T-cell (primary cell): ENCODE measurements around the gene EVI5L. TPM values are rescaled to one million over a fixed set of nuclear protein-coding genes. Genes with fewer than 3 reads are reported as not detected.
"Not testable (repeated sequence)": the region's sequence is repeated elsewhere in the genome, so short reads cannot be mapped to it uniquely, and the experiment has no call there.

ENCODE experiments used
- ATAC-seq, 4 experiments: fragments of 200-7000 bp in 3 of 4; fragments of 150-1000 bp in 1 of 4; cut with Tn5 transposase; replicated peaks in 1 of 4; 1 replicate in 3 of 4; 2 replicates in 1 of 4; pipeline ENCODE4 v1.10.0; 2021; ENCODE audit warnings: moderate library complexity in 3 of 4, mild to moderate bottlenecking in 2 of 4, moderate number of reproducible peaks in 1 of 4
- CTCF ChIA-PET, 2 donors: fragments of 300-600 bp; sonication (Branson Sonifier 250); formaldehyde crosslinking; loops; one replicate each; lab custom pipeline; 2022; ENCODE audit warnings: antibody characterized with exemption in 2 of 2; lab: Charles Lee
- POLR2A ChIA-PET, 2 donors: fragments of 300-600 bp; sonication (Branson Sonifier 250); formaldehyde crosslinking; loops; one replicate each; lab custom pipeline; 2022; ENCODE audit warnings: antibody characterized with exemption in 2 of 2; lab: Charles Lee
- DNase-seq, 35 experiments: peaks; one replicate each; pipeline versions ENCODE4 v3.0.0 to v3.0.0-alpha.2; 2013 to 2023
- H3K27ac ChIP-seq: one replicate; pipeline ENCODE4 v1.5.1; 2013; ENCODE audit warnings: low read length
- H3K27me3 ChIP-seq, 2 experiments: replicated peaks in 1 of 2; 1 replicate in 1 of 2; 2 replicates in 1 of 2; pipeline versions ENCODE4 v1.6.1 to v1.7.0; 2013; ENCODE audit warnings: low read length in 1 of 2, mixed read lengths in 1 of 2; ENCODE audit not compliant: control insufficient read depth in 2 of 2, insufficient read depth in 2 of 2; ENCODE audit errors: extremely low read depth in 1 of 2
- H3K36me3 ChIP-seq, 2 donors: 1 replicate in 1 of 2; 2 replicates in 1 of 2; pipeline versions ENCODE4 v1.6.1 to v1.7.0; 2013; ENCODE audit warnings: low read length in 1 of 2; ENCODE audit not compliant: control insufficient read depth in 2 of 2, insufficient read depth in 1 of 2; ENCODE audit errors: extremely low read depth in 1 of 2
- H3K4me1 ChIP-seq, 2 experiments: 1 replicate in 1 of 2; 2 replicates in 1 of 2; pipeline versions ENCODE4 v1.6.1 to v1.7.0; 2013; ENCODE audit warnings: low read length in 2 of 2, mixed read lengths in 1 of 2; ENCODE audit not compliant: insufficient read depth in 2 of 2, control insufficient read depth in 1 of 2; ENCODE audit errors: extremely low read depth in 1 of 2
- H3K4me3 ChIP-seq, 2 donors: 1 replicate in 1 of 2; 2 replicates in 1 of 2; pipeline versions ENCODE4 v1.5.1 to v1.7.0; 2013; ENCODE audit warnings: mild to moderate bottlenecking in 2 of 2, low read length in 1 of 2, moderate library complexity in 1 of 2; ENCODE audit not compliant: control insufficient read depth in 1 of 2; ENCODE audit errors: extremely low read depth in 1 of 2
- H3K9me3 ChIP-seq: 2 replicates; pipeline ENCODE4 v1.7.0; 2013
- H3K27ac Mint-ChIP-seq, 2 donors: one replicate each; pipeline ENCODE4 v1.8.0; 2020 to 2021; ENCODE audit warnings: mild to moderate bottlenecking in 2 of 2, mixed read lengths in 2 of 2
- H3K27me3 Mint-ChIP-seq, 2 donors: one replicate each; pipeline ENCODE4 v1.8.0; 2021 to 2022; ENCODE audit warnings: mixed read lengths in 2 of 2
- H3K36me3 Mint-ChIP-seq: one replicate; pipeline ENCODE4 v1.8.0; 2021; ENCODE audit warnings: mixed read lengths
- H3K4me1 Mint-ChIP-seq, 3 donors: one replicate each; pipeline ENCODE4 v1.8.0; 2020 to 2022; ENCODE audit warnings: mixed read lengths in 3 of 3, mild to moderate bottlenecking in 1 of 3
- H3K4me3 Mint-ChIP-seq, 3 donors: one replicate each; pipeline ENCODE4 v1.8.0; 2020 to 2022; ENCODE audit warnings: mild to moderate bottlenecking in 3 of 3, mixed read lengths in 3 of 3, moderate library complexity in 3 of 3
- H3K9me3 Mint-ChIP-seq, 3 donors: one replicate each; pipeline ENCODE4 v1.8.0; 2020 to 2022; ENCODE audit warnings: mixed read lengths in 3 of 3
- WGBS: methylation state at CpG from one replicate; pipeline ENCODE4 v1.1.5; 2013; ENCODE audit warnings: missing lambda C conversion rate; ENCODE audit not compliant: insufficient coverage; 5-methylcytosine and 5-hydroxymethylcytosine counted together
- total RNA-seq, 35 experiments: library from RNA in 6 of 35; stranded (reverse) in 6 of 35; fragments of 120-200 nt in 1 of 35; gene quantifications; one replicate each; pipeline versions ENCODE4 v1.2.1 to v1.2.4 and lab custom pipeline; 2013 to 2026

Gene EVI5L
- total RNA-seq, 5 donors from 2014 or later (not counting 1 experiment from before 2014, with no cell fraction given) = 9.6 to 15.1 (median 13.7) TPM

GRCh38 chr19:7893362-7894101, 63.5 kb downstream of the EVI5L start:
- not testable (repeated sequence) for H3K4me1 Mint-ChIP-seq

GRCh38 chr19:7894612-7895309, 64.7 kb downstream of the EVI5L start:
- Mint-ChIP-seq H3K27ac (no peak overlapping the region), H3K9me3 (no peaks in the 10 kb centered on the region), H3K36me3 (no peaks in the 10 kb centered on the region), H3K4me3 (no peak overlapping the region), H3K27me3 (peaks cover 4 to 20% of the 10 kb centered on the region in 2 donors), H3K4me1 (no peaks in the 10 kb centered on the region)
- no peak overlapping the region for H3K27ac ChIP-seq
- ATAC-seq (no peak), DNase-seq (no peak)
- H3K4me3 ChIP-seq = no peak overlapping the region
- CTCF ChIA-PET = no interaction called here
- no peaks in the 10 kb centered on the region for H3K9me3 ChIP-seq
- POLR2A ChIA-PET = interaction anchor here in 1 of 2 donors (0.5 kb wide), 1 partner anchor 54 kb away, joined by 3 read pairs; no protein-coding TSS in a partner anchor
- whole genome bisulfite sequencing = 62% methylated on average over 15 of the region's 18 CpGs
- no peaks in the 10 kb centered on the region for H3K36me3 ChIP-seq
- peaks cover 2 to 64% of the 10 kb centered on the region in 2 experiments for H3K27me3 ChIP-seq
- no peaks in the 10 kb centered on the region for H3K4me1 ChIP-seq

More at GRCh38 chr19:7893362-7894101, 63.5 kb downstream of the EVI5L start:
- H3K4me3 Mint-ChIP-seq, DNase-seq, H3K4me3 ChIP-seq, ATAC-seq, H3K36me3 Mint-ChIP-seq, CTCF ChIA-PET, H3K9me3 Mint-ChIP-seq, H3K27ac ChIP-seq, POLR2A ChIA-PET, H3K4me1 ChIP-seq, H3K27ac Mint-ChIP-seq, H3K36me3 ChIP-seq, H3K9me3 ChIP-seq: not testable (repeated sequence)
- H3K27me3 Mint-ChIP-seq = peaks cover 4 to 28% of the 10 kb centered on the region in 2 donors
- H3K27me3 ChIP-seq = peaks cover 4 to 66% of the 10 kb centered on the region in 2 experiments
- WGBS = 64% methylated on average over 12 of the region's 18 CpGs

GRCh38 chr19:7895565-7895964, 65.5 kb downstream of the EVI5L start:
- H3K9me3 ChIP-seq = no peaks in the 10 kb centered on the region
- H3K36me3 ChIP-seq = no peaks in the 10 kb centered on the region
- Mint-ChIP-seq H3K4me3 (no peak overlapping the region), H3K27ac (no peak overlapping the region), H3K9me3 (no peaks in the 10 kb centered on the region), H3K36me3 (no peaks in the 10 kb centered on the region), H3K4me1 (no peaks in the 10 kb centered on the region), H3K27me3 (peaks cover 4 to 20% of the 10 kb centered on the region in 2 donors)
- ATAC-seq (no peak), DNase-seq (no peak)
- H3K4me3 ChIP-seq = no peak overlapping the region
- no peak overlapping the region for H3K27ac ChIP-seq
- 90% methylated on average over 11 of the region's 13 CpGs for WGBS
- H3K4me1 ChIP-seq = no peaks in the 10 kb centered on the region
- ChIA-PET CTCF (no interaction called here), POLR2A (no interaction called here)
- peaks cover 2 to 67% of the 10 kb centered on the region in 2 experiments for H3K27me3 ChIP-seq

GRCh38 chr19:7897292-7897691, 67.3 kb downstream of the EVI5L start:
- Mint-ChIP-seq H3K27me3 (peaks cover 4 to 14% of the 10 kb centered on the region in 2 donors), H3K4me3 (no peak overlapping the region), H3K9me3 (no peaks in the 10 kb centered on the region), H3K27ac (no peak overlapping the region), H3K4me1 (peaks cover 0 to 2% (median 0%) of the 10 kb centered on the region in 3 donors), H3K36me3 (no peaks in the 10 kb centered on the region)
- no peak overlapping the region for H3K27ac ChIP-seq
- ChIA-PET CTCF (no interaction called here), POLR2A (no interaction called here)
- peaks cover 0 to 59% of the 10 kb centered on the region in 2 experiments for H3K27me3 ChIP-seq
- no peak for DNase-seq
- no peaks in the 10 kb centered on the region for H3K9me3 ChIP-seq
- ATAC-seq = no peak
- no peaks in the 10 kb centered on the region for H3K36me3 ChIP-seq
- H3K4me3 ChIP-seq = no peak overlapping the region
- H3K4me1 ChIP-seq = no peaks in the 10 kb centered on the region
- WGBS = 85% methylated on average over 6 of the region's 11 CpGs

GRCh38 chr19:7898967-7899366, 68.9 kb downstream of the EVI5L start:
- no peaks in the 10 kb centered on the region for H3K36me3 ChIP-seq
- H3K27ac Mint-ChIP-seq = no peak overlapping the region
- H3K4me3 ChIP-seq = no peak overlapping the region
- H3K27me3 ChIP-seq = peaks cover 0 to 43% of the 10 kb centered on the region in 2 experiments
- CTCF ChIA-PET = no interaction called here
- H3K9me3 ChIP-seq = no peaks in the 10 kb centered on the region
- H3K4me1 ChIP-seq = peaks cover 0 to 10% of the 10 kb centered on the region in 2 experiments
- no peaks in the 10 kb centered on the region for H3K9me3 Mint-ChIP-seq
- POLR2A ChIA-PET = no interaction called here
- WGBS = 93% methylated on average over 15 of the region's 16 CpGs
- H3K27ac ChIP-seq = no peak overlapping the region
- ATAC-seq (no peak), DNase-seq (no peak)
- H3K4me1 Mint-ChIP-seq = peaks cover 7 to 11% (median 10%) of the 10 kb centered on the region in 3 donors
- peaks cover 4 to 10% of the 10 kb centered on the region in 2 donors for H3K27me3 Mint-ChIP-seq
- H3K36me3 Mint-ChIP-seq = no peaks in the 10 kb centered on the region
- H3K4me3 Mint-ChIP-seq = no peak overlapping the region

- peaks cover 1% of the 10 kb centered on the region for H3K36me3 Mint-ChIP-seq
- Histone ChIP-seq H3K36me3 (no peaks in the 10 kb centered on the region), H3K4me3 (no peak overlapping the region), H3K9me3 (no peaks in the 10 kb centered on the region), H3K27me3 (peaks cover 0 to 34% of the 10 kb centered on the region in 2 experiments), H3K4me1 (peaks cover 2 to 18% of the 10 kb centered on the region in 2 experiments), H3K27ac (no peak overlapping the region)
- H3K9me3 Mint-ChIP-seq = no peaks in the 10 kb centered on the region
- WGBS = 90% methylated on average over 33 of the region's 34 CpGs
- peaks cover 12 to 17% (median 16%) of the 10 kb centered on the region in 3 donors for H3K4me1 Mint-ChIP-seq
- H3K27me3 Mint-ChIP-seq = peaks cover 0 to 3% of the 10 kb centered on the region in 2 donors
- no peak overlapping the region for H3K4me3 Mint-ChIP-seq
- no peak overlapping the region for H3K27ac Mint-ChIP-seq
- CTCF ChIA-PET = interaction anchor here in 1 of 2 donors (0.9 kb wide), 2 partner anchors 20 to 340 kb away, joined by 3 to 7 read pairs; partner anchors contain the start of gene SNAPC2
- no peak for ATAC-seq
- DNase-seq = no peak
- POLR2A ChIA-PET = interaction anchor here in 1 of 2 donors (0.8 kb wide), 1 partner anchor 30 kb away, joined by 3 read pairs; no protein-coding TSS in a partner anchor
These were observed 69.8 kb downstream of the EVI5L start for GRCh38 chr19:7899751-7900378.
